IMR-90 (cell line): ENCODE results near the gene SRP54. TPM values are rescaled to one million over a fixed set of nuclear protein-coding genes. Genes with fewer than 3 reads are reported as not detected.

ENCODE experiments used
- ATAC-seq: fragments of 200-7000 bp; cut with Tn5 transposase; 2 replicates; pipeline ENCODE4 v1.9.1; 2020; ENCODE audit warnings: low read depth, mild to moderate bottlenecking, moderate library complexity
- BruUV-seq: library from RNA; stranded (reverse); fragments of 400-500 nt; replicated peaks from 2 replicates; lab custom pipeline; 2021; lab: Mats Ljungman, UMichigan
- CTCF ChIA-PET: fragments of 300-600 bp; formaldehyde crosslinking; extraction: SDS; loops from one replicate; lab custom pipeline; 2021; ENCODE audit warnings: antibody characterized with exemption; lab: Yijun Ruan, JAX
- POLR2A ChIA-PET: fragments of 300-600 bp; sonication (Branson Sonifier 250); formaldehyde crosslinking; loops from one replicate; lab custom pipeline; 2022; ENCODE audit warnings: antibody characterized with exemption; ENCODE audit not compliant: unreplicated experiment; lab: Charles Lee
- DNase-seq: peaks from one replicate; pipeline ENCODE4 v3.0.0; 2013
- H2AFZ ChIP-seq: replicated peaks from 2 replicates; pipeline ENCODE3; 2013; ENCODE audit warnings: low read length, mild to moderate bottlenecking; ENCODE audit not compliant: poor library complexity
- H2AK5ac ChIP-seq: 2 replicates; pipeline ENCODE4 v1.6.1; 2013; ENCODE audit warnings: low read depth, low read length, inconsistent platforms
- H2AK9ac ChIP-seq: replicated peaks from 2 replicates; pipeline ENCODE3; 2013; ENCODE audit warnings: mild to moderate bottlenecking, low read depth, low read length, moderate library complexity; ENCODE audit not compliant: poor library complexity
- H2BK120ac ChIP-seq: 2 replicates; pipeline ENCODE4 v1.6.1; 2013; ENCODE audit warnings: low read depth, low read length, inconsistent platforms
- H2BK15ac ChIP-seq: 3 replicates; pipeline ENCODE4 v1.6.1; 2013; ENCODE audit warnings: low read depth, low read length, inconsistent platforms
- H2BK20ac ChIP-seq: 2 replicates; pipeline ENCODE4 v1.6.1; 2013; ENCODE audit warnings: low read depth, mild to moderate bottlenecking, inconsistent platforms, low read length, moderate library complexity
- H2BK5ac ChIP-seq: 2 replicates; pipeline ENCODE4 v1.6.1; 2013; ENCODE audit warnings: mild to moderate bottlenecking, low read depth, low read length, inconsistent platforms; ENCODE audit not compliant: poor library complexity, severe bottlenecking
- H3K14ac ChIP-seq: replicated peaks from 2 replicates; pipeline ENCODE4 v1.6.1; 2013; ENCODE audit warnings: low read depth, low read length, inconsistent platforms
- H3K18ac ChIP-seq: 2 replicates; pipeline ENCODE4 v1.6.1; 2013; ENCODE audit warnings: low read depth, low read length, control low read depth
- H3K23ac ChIP-seq: 2 replicates; pipeline ENCODE4 v1.6.1; 2013; ENCODE audit warnings: low read depth, low read length, inconsistent platforms
- H3K27ac ChIP-seq: 2 replicates; pipeline ENCODE4 v1.5.1; 2013; ENCODE audit warnings: mild to moderate bottlenecking, control low read depth, low read length; ENCODE audit not compliant: insufficient read depth
- H3K27me3 ChIP-seq: 2 replicates; pipeline ENCODE4 v1.6.1; 2013; ENCODE audit warnings: low read length; ENCODE audit not compliant: control insufficient read depth, insufficient read depth
- H3K36me3 ChIP-seq: 2 replicates; pipeline ENCODE4 v1.6.1; 2013; ENCODE audit warnings: low read length, mixed read lengths; ENCODE audit not compliant: control insufficient read depth, insufficient read depth
- H3K4ac ChIP-seq: 2 replicates; pipeline ENCODE4 v1.6.1; 2013; ENCODE audit warnings: low read depth, low read length, inconsistent platforms
- H3K4me1 ChIP-seq: 2 replicates; pipeline ENCODE4 v1.6.1; 2013; ENCODE audit warnings: low read length, mixed read lengths; ENCODE audit not compliant: control insufficient read depth, insufficient read depth
- H3K4me2 ChIP-seq: 2 replicates; pipeline ENCODE4 v1.6.1; 2013; ENCODE audit warnings: low read depth, mild to moderate bottlenecking, control low read depth, low read length, moderate library complexity
- H3K4me3 ChIP-seq: 2 replicates; pipeline ENCODE4 v1.5.1; 2013; ENCODE audit warnings: low read depth, mild to moderate bottlenecking, control low read depth, low read length, moderate library complexity; ENCODE audit not compliant: insufficient read depth
- H3K56ac ChIP-seq: 2 replicates; pipeline ENCODE4 v1.6.1; 2013; ENCODE audit warnings: low read length, inconsistent platforms; ENCODE audit not compliant: insufficient read depth; ENCODE audit errors: extremely low read depth
- H3K79me1 ChIP-seq, 2 experiments: 2 replicates each; pipeline ENCODE4 v1.6.1; 2013; ENCODE audit warnings: low read length in 2 of 2, inconsistent platforms in 1 of 2, low read depth in 1 of 2
- H3K9ac ChIP-seq: 2 replicates; pipeline ENCODE4 v1.6.1; 2013; ENCODE audit warnings: low read depth, low read length, control low read depth
- H3K9me1 ChIP-seq: 2 replicates; pipeline ENCODE4 v1.6.1; 2013; ENCODE audit warnings: low read length, inconsistent platforms; ENCODE audit not compliant: insufficient read depth
- H3K9me3 ChIP-seq: 2 replicates; pipeline ENCODE4 v1.6.1; 2013; ENCODE audit warnings: low read length; ENCODE audit not compliant: control insufficient read depth, insufficient read depth
- H4K20me1 ChIP-seq: 2 replicates; pipeline ENCODE4 v1.6.1; 2013; ENCODE audit warnings: low read length, inconsistent platforms; ENCODE audit not compliant: insufficient read depth
- H4K5ac ChIP-seq: 2 replicates; pipeline ENCODE4 v1.6.1; 2013; ENCODE audit warnings: mild to moderate bottlenecking, low read depth, low read length, control low read depth
- H4K8ac ChIP-seq, 2 experiments: 2 replicates each; pipeline ENCODE4 v1.6.1; 2013; ENCODE audit warnings: low read depth in 2 of 2, low read length in 2 of 2, control low read depth in 1 of 2, inconsistent platforms in 1 of 2
- H4K91ac ChIP-seq: 2 replicates; pipeline ENCODE4 v1.6.1; 2013; ENCODE audit warnings: low read depth, low read length, inconsistent platforms; ENCODE audit not compliant: insufficient read depth
- POLR2A ChIP-seq: IDR thresholded peaks from 2 replicates; pipeline ENCODE4 v1.6.1; 2012; ENCODE audit warnings: mild to moderate bottlenecking, low read depth, low read length
- WGBS, 2 experiments: methylation state at CpG; one replicate each; pipeline versions ENCODE4 v1.1.5 to v1.1.7; 2013; ENCODE audit warnings: missing lambda C conversion rate in 2 of 2; ENCODE audit not compliant: insufficient read length in 1 of 2; ENCODE audit errors: extremely low coverage in 2 of 2; 5-methylcytosine and 5-hydroxymethylcytosine counted together
- dilution Hi-C: fragments of 300-500 bp; cut with HindIII; formaldehyde crosslinking; loops from one replicate; pipeline ENCODE4 v1.14.3; 2018; ENCODE audit warnings: low sequenced_read_pairs; ENCODE audit not compliant: unreplicated experiment
- in situ Hi-C: fragments of 300-500 bp; cut with MboI; formaldehyde crosslinking; loops from 3 replicates; pipeline ENCODE4 v1.14.3; 2019; ENCODE audit warnings: low sequenced_read_pairs, inconsistent platforms, mixed read lengths
- intact Hi-C: fragments of 100-400 bp; cut with micrococcal nuclease; formaldehyde crosslinking; loops from 2 replicates; pipeline ENCODE4 v1.10.0; 2022
- polyA plus RNA-seq, 3 experiments: library from polyadenylated mRNA; depleted of rRNA; stranded (reverse); fragments of >200 nt; gene quantifications; 2 replicates each; pipeline ENCODE4 v1.2.3, GENCODE V29; 2012; ENCODE audit warnings: low replicate concordance in 1 of 3
- total RNA-seq: library from RNA; depleted of rRNA; stranded (reverse); fragments of >200 nt; gene quantifications from 2 replicates; pipeline ENCODE4 v1.2.3, GENCODE V29; 2012

The SRP54 gene
- total and polyA plus RNA-seq, 2 of the 4 experiments (the other 2 are of a cell fraction) = 56.2 to 63.3 TPM

GRCh38 chr14:34980337-34980900 is 2.4 kb upstream of the SRP54 start:
- in situ Hi-C loops (no loop called here), intact Hi-C loops (loop anchor here (2.0 kb wide), 1 partner anchor 308 kb away; no protein-coding TSS in a partner anchor)
- 83% methylated on average over 2 of the region's 11 CpGs; no CpG with 5 or more reads in 1 of the 2 experiments for WGBS, 2 experiments

More at GRCh38 chr14:34980337-34980900, 2.4 kb upstream of the SRP54 start:
- peak overlapping the region; percentile 2; the same call in 1 of the 2 replicates for H3K14ac ChIP-seq
- peak overlapping the region; percentile 55 for H3K27ac ChIP-seq
- H2AK5ac ChIP-seq = peak overlapping the region; percentile 67
- no peak overlapping the region for H3K56ac ChIP-seq
- CTCF ChIA-PET = interaction anchor here (0.6 to 1.0 kb wide), 7 partner anchors 9 to 154 kb away, joined by 3 to 4 read pairs (median 3); partner anchors contain the start of gene BAZ1A
- H3K4me2 ChIP-seq = peak overlapping the region; percentile 76
- no peaks in the 10 kb centered on the region for H3K27me3 ChIP-seq
- H3K4ac ChIP-seq = peak overlapping the region; percentile 25; the same call in 1 of the 2 replicates
- peak overlapping the region; percentile 47; the same call in 1 of the 2 replicates for H3K9ac ChIP-seq
- peak overlapping the region; percentile 56; the same call in 1 of the 2 replicates for H3K23ac ChIP-seq
- H3K4me3 ChIP-seq = peak overlapping the region; percentile 58
- peaks cover 8% of the 10 kb centered on the region; the same call in 1 of the 2 replicates for H3K9me1 ChIP-seq
- no peak overlapping the region; the same call in 1 of the 2 replicates for H2BK120ac ChIP-seq
- H3K4me1 ChIP-seq = peaks cover 4% of the 10 kb centered on the region
- H3K36me3 ChIP-seq = no peaks in the 10 kb centered on the region
- H2AFZ ChIP-seq = peak overlapping the region; percentile 58
- POLR2A ChIA-PET = no interaction called here
- no peaks in the 10 kb centered on the region for H3K9me3 ChIP-seq
- H3K79me1 ChIP-seq = peaks cover 6 to 44% of the 10 kb centered on the region in 2 experiments; a peak in 3 of 4 replicates
- peak overlapping the region; percentile 50 for H2BK5ac ChIP-seq
- no peak overlapping the region for H2BK20ac ChIP-seq
- 0 out of 2 replicates have a peak overlapping the region, but pooled peaks have one; percentile 39 for H4K91ac ChIP-seq
- ATAC-seq = no peak
- BruUV-seq = no TSS peak
- H3K18ac ChIP-seq = no peak overlapping the region
- H4K5ac ChIP-seq = 0 out of 2 replicates have a peak overlapping the region, but pooled peaks have one; percentile 19
- H2BK15ac ChIP-seq = no peak overlapping the region
- no peak for TF ChIP-seq POLR2A
- H4K20me1 ChIP-seq = peaks cover 19% of the 10 kb centered on the region
- peak overlapping the region; percentile 52 for H2AK9ac ChIP-seq
- dilution Hi-C loops = no loop called here
- H4K8ac ChIP-seq = peak overlapping the region in 1 of 2 experiments; percentile 10; a peak in 1 of 4 replicates
- DNase-seq = no peak
